Astrocyte (in vitro differentiated cells and primary cell): Measurements from ENCODE around the gene STXBP1. TPM values are rescaled to one million over a fixed set of nuclear protein-coding genes. Genes with fewer than 3 reads are reported as not detected.

Experiments
- DNase-seq: peaks from one replicate; pipeline ENCODE4 v3.0.0-alpha.2; 2010; ENCODE audit warnings: low read depth
- FAIRE-seq: peaks from 2 replicates; lab custom pipeline; 2011; peaks lifted over from hg19 to GRCh38; lab: Jason Lieb, UNC
- H2AFZ ChIP-seq: 2 replicates; pipeline ENCODE4 v1.6.0; 2012; ENCODE audit warnings: low read depth, low read length, inconsistent platforms
- H3K27ac ChIP-seq: 2 replicates; pipeline ENCODE4 v1.5.1; 2011; ENCODE audit warnings: low read depth, low read length, inconsistent platforms
- H3K27me3 ChIP-seq: 2 replicates; pipeline ENCODE4 v1.6.0; 2011; ENCODE audit warnings: low read length, inconsistent platforms; ENCODE audit not compliant: insufficient read depth
- H3K36me3 ChIP-seq: 2 replicates; pipeline ENCODE4 v1.5.1; 2011; ENCODE audit warnings: low read length, inconsistent platforms; ENCODE audit not compliant: insufficient read depth
- H3K4me1 ChIP-seq: 2 replicates; pipeline ENCODE4 v1.5.1; 2011; ENCODE audit warnings: low read length, inconsistent platforms; ENCODE audit not compliant: insufficient read depth
- H3K4me2 ChIP-seq: 2 replicates; pipeline ENCODE4 v1.6.0; 2012; ENCODE audit warnings: low read length, inconsistent platforms
- H3K4me3 ChIP-seq: 2 replicates; pipeline ENCODE4 v1.5.1; 2011; ENCODE audit warnings: low read depth, mild to moderate bottlenecking, low read length, inconsistent platforms; ENCODE audit not compliant: insufficient read depth
- H3K79me2 ChIP-seq: 2 replicates; pipeline ENCODE4 v1.6.0; 2012; ENCODE audit warnings: mild to moderate bottlenecking, low read length, inconsistent platforms; ENCODE audit not compliant: insufficient read depth
- H3K9ac ChIP-seq: 2 replicates; pipeline ENCODE4 v1.6.0; 2012; ENCODE audit warnings: mild to moderate bottlenecking, low read length, inconsistent platforms
- H3K9me3 ChIP-seq: 2 replicates; pipeline ENCODE4 v1.5.1; 2012; ENCODE audit warnings: low read depth, mild to moderate bottlenecking, low read length, inconsistent platforms; ENCODE audit not compliant: insufficient read depth
- H4K20me1 ChIP-seq: 2 replicates; pipeline ENCODE4 v1.6.0; 2012; ENCODE audit warnings: low read length, inconsistent platforms; ENCODE audit not compliant: insufficient read depth
- H3K27ac Mint-ChIP-seq: one replicate; pipeline ENCODE4 v1.8.0; 2021; ENCODE audit warnings: mild to moderate bottlenecking, mixed read lengths; ENCODE audit not compliant: unreplicated experiment
- H3K27me3 Mint-ChIP-seq: one replicate; pipeline ENCODE4 v1.8.0; 2021; ENCODE audit warnings: low read depth, mixed read lengths; ENCODE audit not compliant: unreplicated experiment
- H3K36me3 Mint-ChIP-seq: one replicate; pipeline ENCODE4 v1.8.0; 2021; ENCODE audit warnings: low read depth, mixed read lengths; ENCODE audit not compliant: unreplicated experiment
- H3K4me1 Mint-ChIP-seq: one replicate; pipeline ENCODE4 v1.8.0; 2021; ENCODE audit warnings: low read depth, mixed read lengths; ENCODE audit not compliant: unreplicated experiment
- H3K4me3 Mint-ChIP-seq: one replicate; pipeline ENCODE4 v1.8.0; 2021; ENCODE audit warnings: mild to moderate bottlenecking, moderate library complexity, mixed read lengths; ENCODE audit not compliant: unreplicated experiment
- H3K9me3 Mint-ChIP-seq: one replicate; pipeline ENCODE4 v1.8.0; 2021; ENCODE audit warnings: mild to moderate bottlenecking, mixed read lengths; ENCODE audit not compliant: unreplicated experiment
- CTCF ChIP-seq: IDR thresholded peaks from 2 replicates; pipeline ENCODE4 v1.5.1; 2011; ENCODE audit warnings: low read depth, mild to moderate bottlenecking, inconsistent platforms, low read length, moderate library complexity; ENCODE audit not compliant: insufficient read depth
- EZH2 ChIP-seq: IDR thresholded peaks from 2 replicates; pipeline ENCODE4 v1.6.1; 2012; ENCODE audit warnings: mild to moderate bottlenecking, low read length, inconsistent platforms; ENCODE audit not compliant: insufficient read depth
- total RNA-seq: library from RNA; stranded (reverse); gene quantifications from 2 replicates; pipeline ENCODE4 v1.2.1, GENCODE V29; 2021

Gene STXBP1
- total RNA-seq, 1 donor from 2014 or later, result 39.6 TPM

GRCh38 chr9:127729522-127730256, 117.6 kb downstream of the STXBP1 start:
- Histone ChIP-seq H3K4me1 (peaks cover 6% of the 10 kb centered on the region), H3K27ac (no peak overlapping the region), H3K4me3 (no peak overlapping the region), H3K4me2 (no peak overlapping the region), H3K9me3 (no peaks in the 10 kb centered on the region), H3K79me2 (peaks cover 6% of the 10 kb centered on the region), H2AFZ (no peak overlapping the region), H3K27me3 (no peaks in the 10 kb centered on the region), H4K20me1 (peaks cover 5% of the 10 kb centered on the region), H3K36me3 (no peaks in the 10 kb centered on the region), H3K9ac (no peak overlapping the region)
- Mint-ChIP-seq H3K27me3 (peaks cover 11% of the 10 kb centered on the region), H3K27ac (no peak overlapping the region), H3K9me3 (peaks cover 2% of the 10 kb centered on the region), H3K4me3 (no peak overlapping the region), H3K4me1 (peaks cover 2% of the 10 kb centered on the region), H3K36me3 (no peaks in the 10 kb centered on the region)
- FAIRE-seq, result no peak
- TF ChIP-seq CTCF (no peak), EZH2 (no peak)
- no peak for DNase-seq

GRCh38 chr9:127730262-127730661, 118.2 kb downstream of the STXBP1 start:
- Histone ChIP-seq H3K79me2 (peaks cover 6% of the 10 kb centered on the region), H3K4me1 (peaks cover 6% of the 10 kb centered on the region), H3K4me3 (no peak overlapping the region), H4K20me1 (peaks cover 5% of the 10 kb centered on the region), H3K36me3 (no peaks in the 10 kb centered on the region), H3K9me3 (no peaks in the 10 kb centered on the region), H3K27me3 (no peaks in the 10 kb centered on the region), H3K27ac (no peak overlapping the region), H3K9ac (no peak overlapping the region), H3K4me2 (no peak overlapping the region), H2AFZ (no peak overlapping the region)
- FAIRE-seq, result no peak
- Mint-ChIP-seq H3K36me3 (no peaks in the 10 kb centered on the region), H3K4me1 (peaks cover 2% of the 10 kb centered on the region), H3K27ac (no peak overlapping the region), H3K27me3 (peaks cover 11% of the 10 kb centered on the region), H3K4me3 (no peak overlapping the region), H3K9me3 (peaks cover 2% of the 10 kb centered on the region)
- TF ChIP-seq CTCF (no peak), EZH2 (no peak)
- no peak for DNase-seq

- Mint-ChIP-seq H3K36me3 (no peaks in the 10 kb centered on the region), H3K4me1 (peaks cover 2% of the 10 kb centered on the region), H3K9me3 (peaks cover 2% of the 10 kb centered on the region), H3K27ac (no peak overlapping the region), H3K27me3 (peaks cover 9% of the 10 kb centered on the region), H3K4me3 (no peak overlapping the region)
- no peaks in the 10 kb centered on the region for H3K9me3 ChIP-seq
- peaks cover 5% of the 10 kb centered on the region for H4K20me1 ChIP-seq
- peaks cover 6% of the 10 kb centered on the region for H3K79me2 ChIP-seq
- no peak overlapping the region for H3K4me2 ChIP-seq
- H3K36me3 ChIP-seq, result no peaks in the 10 kb centered on the region
- DNase-seq (no peak), FAIRE-seq (no peak)
- H3K27me3 ChIP-seq, result no peaks in the 10 kb centered on the region
- no peak overlapping the region for H3K9ac ChIP-seq
- no peak for TF ChIP-seq EZH2
- TF ChIP-seq CTCF, result no peak
- H3K4me3 ChIP-seq, result no peak overlapping the region
- no peak overlapping the region for H3K27ac ChIP-seq
- peaks cover 11% of the 10 kb centered on the region for H3K4me1 ChIP-seq
- no peak overlapping the region for H2AFZ ChIP-seq
Observed at GRCh38 chr9:127730799-127731410, 118.8 kb downstream of the STXBP1 start.
